IMR-90 (cell line): Measurements from ENCODE around the gene EXTL2. TPM values are rescaled to one million over a fixed set of nuclear protein-coding genes. Genes with fewer than 3 reads are reported as not detected.

Experiments used
- ATAC-seq: fragments of 200-7000 bp; cut with Tn5 transposase; 2 replicates; pipeline ENCODE4 v1.9.1; 2020; ENCODE audit warnings: low read depth, mild to moderate bottlenecking, moderate library complexity
- BruUV-seq: library from RNA; stranded (reverse); fragments of 400-500 nt; replicated peaks from 2 replicates; lab custom pipeline; 2021; lab: Mats Ljungman, UMichigan
- CTCF ChIA-PET: fragments of 300-600 bp; formaldehyde crosslinking; extraction: SDS; loops from one replicate; lab custom pipeline; 2021; ENCODE audit warnings: antibody characterized with exemption; lab: Yijun Ruan, JAX
- POLR2A ChIA-PET: fragments of 300-600 bp; sonication (Branson Sonifier 250); formaldehyde crosslinking; loops from one replicate; lab custom pipeline; 2022; ENCODE audit warnings: antibody characterized with exemption; ENCODE audit not compliant: unreplicated experiment; lab: Charles Lee
- DNase-seq: peaks from one replicate; pipeline ENCODE4 v3.0.0; 2013
- H2AFZ ChIP-seq: replicated peaks from 2 replicates; pipeline ENCODE3; 2013; ENCODE audit warnings: low read length, mild to moderate bottlenecking; ENCODE audit not compliant: poor library complexity
- H2AK5ac ChIP-seq: 2 replicates; pipeline ENCODE4 v1.6.1; 2013; ENCODE audit warnings: low read depth, low read length, inconsistent platforms
- H2AK9ac ChIP-seq: replicated peaks from 2 replicates; pipeline ENCODE3; 2013; ENCODE audit warnings: mild to moderate bottlenecking, low read depth, low read length, moderate library complexity; ENCODE audit not compliant: poor library complexity
- H2BK120ac ChIP-seq: 2 replicates; pipeline ENCODE4 v1.6.1; 2013; ENCODE audit warnings: low read depth, low read length, inconsistent platforms
- H2BK15ac ChIP-seq: 3 replicates; pipeline ENCODE4 v1.6.1; 2013; ENCODE audit warnings: low read depth, low read length, inconsistent platforms
- H2BK20ac ChIP-seq: 2 replicates; pipeline ENCODE4 v1.6.1; 2013; ENCODE audit warnings: low read depth, mild to moderate bottlenecking, inconsistent platforms, low read length, moderate library complexity
- H2BK5ac ChIP-seq: 2 replicates; pipeline ENCODE4 v1.6.1; 2013; ENCODE audit warnings: mild to moderate bottlenecking, low read depth, low read length, inconsistent platforms; ENCODE audit not compliant: poor library complexity, severe bottlenecking
- H3K14ac ChIP-seq: replicated peaks from 2 replicates; pipeline ENCODE4 v1.6.1; 2013; ENCODE audit warnings: low read depth, low read length, inconsistent platforms
- H3K18ac ChIP-seq: 2 replicates; pipeline ENCODE4 v1.6.1; 2013; ENCODE audit warnings: low read depth, low read length, control low read depth
- H3K23ac ChIP-seq: 2 replicates; pipeline ENCODE4 v1.6.1; 2013; ENCODE audit warnings: low read depth, low read length, inconsistent platforms
- H3K27ac ChIP-seq: 2 replicates; pipeline ENCODE4 v1.5.1; 2013; ENCODE audit warnings: mild to moderate bottlenecking, control low read depth, low read length; ENCODE audit not compliant: insufficient read depth
- H3K27me3 ChIP-seq: 2 replicates; pipeline ENCODE4 v1.6.1; 2013; ENCODE audit warnings: low read length; ENCODE audit not compliant: control insufficient read depth, insufficient read depth
- H3K36me3 ChIP-seq: 2 replicates; pipeline ENCODE4 v1.6.1; 2013; ENCODE audit warnings: low read length, mixed read lengths; ENCODE audit not compliant: control insufficient read depth, insufficient read depth
- H3K4ac ChIP-seq: 2 replicates; pipeline ENCODE4 v1.6.1; 2013; ENCODE audit warnings: low read depth, low read length, inconsistent platforms
- H3K4me1 ChIP-seq: 2 replicates; pipeline ENCODE4 v1.6.1; 2013; ENCODE audit warnings: low read length, mixed read lengths; ENCODE audit not compliant: control insufficient read depth, insufficient read depth
- H3K4me2 ChIP-seq: 2 replicates; pipeline ENCODE4 v1.6.1; 2013; ENCODE audit warnings: low read depth, mild to moderate bottlenecking, control low read depth, low read length, moderate library complexity
- H3K4me3 ChIP-seq: 2 replicates; pipeline ENCODE4 v1.5.1; 2013; ENCODE audit warnings: low read depth, mild to moderate bottlenecking, control low read depth, low read length, moderate library complexity; ENCODE audit not compliant: insufficient read depth
- H3K56ac ChIP-seq: 2 replicates; pipeline ENCODE4 v1.6.1; 2013; ENCODE audit warnings: low read length, inconsistent platforms; ENCODE audit not compliant: insufficient read depth; ENCODE audit errors: extremely low read depth
- H3K79me1 ChIP-seq, 2 experiments: 2 replicates each; pipeline ENCODE4 v1.6.1; 2013; ENCODE audit warnings: low read length in 2 of 2, inconsistent platforms in 1 of 2, low read depth in 1 of 2
- H3K9ac ChIP-seq: 2 replicates; pipeline ENCODE4 v1.6.1; 2013; ENCODE audit warnings: low read depth, low read length, control low read depth
- H3K9me1 ChIP-seq: 2 replicates; pipeline ENCODE4 v1.6.1; 2013; ENCODE audit warnings: low read length, inconsistent platforms; ENCODE audit not compliant: insufficient read depth
- H3K9me3 ChIP-seq: 2 replicates; pipeline ENCODE4 v1.6.1; 2013; ENCODE audit warnings: low read length; ENCODE audit not compliant: control insufficient read depth, insufficient read depth
- H4K20me1 ChIP-seq: 2 replicates; pipeline ENCODE4 v1.6.1; 2013; ENCODE audit warnings: low read length, inconsistent platforms; ENCODE audit not compliant: insufficient read depth
- H4K5ac ChIP-seq: 2 replicates; pipeline ENCODE4 v1.6.1; 2013; ENCODE audit warnings: mild to moderate bottlenecking, low read depth, low read length, control low read depth
- H4K8ac ChIP-seq, 2 experiments: 2 replicates each; pipeline ENCODE4 v1.6.1; 2013; ENCODE audit warnings: low read depth in 2 of 2, low read length in 2 of 2, control low read depth in 1 of 2, inconsistent platforms in 1 of 2
- H4K91ac ChIP-seq: 2 replicates; pipeline ENCODE4 v1.6.1; 2013; ENCODE audit warnings: low read depth, low read length, inconsistent platforms; ENCODE audit not compliant: insufficient read depth
- BHLHE40 ChIP-seq: fragments of 150-350 bp; IDR thresholded peaks from 2 replicates; pipeline ENCODE4 v1.6.1; 2016; ENCODE audit warnings: mild to moderate bottlenecking, low read depth, low read length
- CEBPB ChIP-seq: IDR thresholded peaks from 2 replicates; pipeline ENCODE4 v1.6.1; 2012; ENCODE audit warnings: low read depth, low read length, improper control_type of control experiment
- CHD1 ChIP-seq: IDR thresholded peaks from 2 replicates; pipeline ENCODE4 v1.6.1; 2012; ENCODE audit warnings: low read depth, low read length, improper control_type of control experiment
- CTCF ChIP-seq: conservative IDR thresholded peaks from 2 replicates; pipeline ENCODE4 v1.5.1; 2012; ENCODE audit warnings: mild to moderate bottlenecking, low read depth, low read length, improper control_type of control experiment
- ELK1 ChIP-seq: fragments of 150-350 bp; IDR thresholded peaks from 2 replicates; pipeline ENCODE4 v1.6.1; 2016; ENCODE audit warnings: low read depth, mild to moderate bottlenecking, low read length, moderate library complexity, borderline replicate concordance
- FOS ChIP-seq: fragments of 150-350 bp; IDR thresholded peaks from 2 replicates; pipeline ENCODE4 v1.6.1; 2016; ENCODE audit warnings: low read depth, low read length
- MAFK ChIP-seq: IDR thresholded peaks from 2 replicates; pipeline ENCODE4 v1.6.1; 2012; ENCODE audit warnings: low read depth, low read length, improper control_type of control experiment
- MAZ ChIP-seq: IDR thresholded peaks from 2 replicates; pipeline ENCODE4 v1.6.1; 2012; ENCODE audit warnings: low read depth, mild to moderate bottlenecking, low read length, improper control_type of control experiment, moderate library complexity, borderline replicate concordance
- MXI1 ChIP-seq: IDR thresholded peaks from 2 replicates; pipeline ENCODE4 v1.6.1; 2012; ENCODE audit warnings: low read depth, mild to moderate bottlenecking, low read length, moderate library complexity, borderline replicate concordance
- NFE2L2 ChIP-seq: fragments of 150-350 bp; IDR thresholded peaks from 2 replicates; pipeline ENCODE4 v1.6.1; 2016; ENCODE audit warnings: low read depth, mild to moderate bottlenecking, low read length
- POLR2A ChIP-seq: IDR thresholded peaks from 2 replicates; pipeline ENCODE4 v1.6.1; 2012; ENCODE audit warnings: mild to moderate bottlenecking, low read depth, low read length
- RAD21 ChIP-seq: IDR thresholded peaks from 2 replicates; pipeline ENCODE4 v1.6.1; 2012; ENCODE audit warnings: low read length, improper control_type of control experiment
- RCOR1 ChIP-seq: IDR thresholded peaks from 2 replicates; pipeline ENCODE4 v1.6.1; 2012; ENCODE audit warnings: mild to moderate bottlenecking, low read length, improper control_type of control experiment; ENCODE audit not compliant: insufficient replicate concordance
- RFX5 ChIP-seq: IDR thresholded peaks from 2 replicates; pipeline ENCODE4 v1.8.0; 2012; ENCODE audit warnings: low read depth, mild to moderate bottlenecking, low read length, moderate library complexity
- SMC3 ChIP-seq: fragments of 150-350 bp; IDR thresholded peaks from 2 replicates; pipeline ENCODE4 v1.6.1; 2016; ENCODE audit warnings: low read depth, mild to moderate bottlenecking, antibody characterized with exemption, low read length, moderate library complexity
- USF2 ChIP-seq: fragments of 150-350 bp; IDR thresholded peaks from 2 replicates; pipeline ENCODE4 v1.6.1; 2017; ENCODE audit warnings: mild to moderate bottlenecking, antibody characterized with exemption, low read length, low read depth
- WGBS, 2 experiments: methylation state at CpG; one replicate each; pipeline versions ENCODE4 v1.1.5 to v1.1.7; 2013; ENCODE audit warnings: missing lambda C conversion rate in 2 of 2; ENCODE audit not compliant: insufficient read length in 1 of 2; ENCODE audit errors: extremely low coverage in 2 of 2; 5-methylcytosine and 5-hydroxymethylcytosine counted together
- dilution Hi-C: fragments of 300-500 bp; cut with HindIII; formaldehyde crosslinking; loops from one replicate; pipeline ENCODE4 v1.14.3; 2018; ENCODE audit warnings: low sequenced_read_pairs; ENCODE audit not compliant: unreplicated experiment
- in situ Hi-C: fragments of 300-500 bp; cut with MboI; formaldehyde crosslinking; loops from 3 replicates; pipeline ENCODE4 v1.14.3; 2019; ENCODE audit warnings: low sequenced_read_pairs, inconsistent platforms, mixed read lengths
- intact Hi-C: fragments of 100-400 bp; cut with micrococcal nuclease; formaldehyde crosslinking; loops from 2 replicates; pipeline ENCODE4 v1.10.0; 2022
- polyA plus RNA-seq, 3 experiments: library from polyadenylated mRNA; depleted of rRNA; stranded (reverse); fragments of >200 nt; gene quantifications; 2 replicates each; pipeline ENCODE4 v1.2.3, GENCODE V29; 2012; ENCODE audit warnings: low replicate concordance in 1 of 3
- total RNA-seq: library from RNA; depleted of rRNA; stranded (reverse); fragments of >200 nt; gene quantifications from 2 replicates; pipeline ENCODE4 v1.2.3, GENCODE V29; 2012

Gene EXTL2
- total and polyA plus RNA-seq, 2 of the 4 experiments (the other 2 are of a cell fraction) = 24.9 to 27.6 TPM

- H3K36me3 ChIP-seq = peaks cover 8% of the 10 kb centered on the region; the same call in 1 of the 2 replicates
- H3K4me1 ChIP-seq = no peaks in the 10 kb centered on the region
- no peaks in the 10 kb centered on the region for H3K27me3 ChIP-seq
- 0 out of 2 replicates have a peak overlapping the region, but pooled peaks have one; percentile 29 for H3K23ac ChIP-seq
- TF ChIP-seq RAD21 = no peak
- no peak for TF ChIP-seq POLR2A
- TF ChIP-seq MXI1 = no peak
- TF ChIP-seq SMC3 = no peak
- no peak for TF ChIP-seq MAFK
- TF ChIP-seq USF2 = no peak
- no peak for TF ChIP-seq FOS
- TF ChIP-seq CHD1 = no peak
- TF ChIP-seq ELK1 = no peak
- no peak for TF ChIP-seq MAZ
- no peak for TF ChIP-seq CTCF
- TF ChIP-seq RCOR1 = no peak
- TF ChIP-seq BHLHE40 = no peak
- no peak for TF ChIP-seq NFE2L2
- TF ChIP-seq RFX5 = no peak
- no peak for TF ChIP-seq CEBPB
- no peaks in the 10 kb centered on the region for H3K9me1 ChIP-seq
- in situ Hi-C loops = loop anchor here (5.0 kb wide), 1 partner anchor 360 kb away; no protein-coding TSS in a partner anchor
- H2AK5ac ChIP-seq = no peak overlapping the region
- H3K79me1 ChIP-seq = peaks cover 7 to 18% of the 10 kb centered on the region in 2 experiments; a peak in 3 of 4 replicates
- no peak overlapping the region for H2BK20ac ChIP-seq
- no peak overlapping the region for H3K27ac ChIP-seq
- H3K9me3 ChIP-seq = no peaks in the 10 kb centered on the region
- ATAC-seq (no peak), DNase-seq (no peak)
- intact Hi-C loops = no loop called here
- H3K9ac ChIP-seq = no peak overlapping the region
- no peak overlapping the region for H4K5ac ChIP-seq
- no peak overlapping the region for H3K4me2 ChIP-seq
- no peak overlapping the region for H3K18ac ChIP-seq
- ChIA-PET CTCF (interaction anchor here (1.2 kb wide), 1 partner anchor 361 kb away, joined by 4 read pairs; no protein-coding TSS in a partner anchor), POLR2A (no interaction called here)
- no peak overlapping the region for H2BK120ac ChIP-seq
- no TSS peak for BruUV-seq
- 100% methylated on average over 1 of the region's 2 CpGs; no CpG with 5 or more reads in 1 of the 2 experiments for WGBS, 2 experiments
- H3K14ac ChIP-seq = no peak overlapping the region
- H3K56ac ChIP-seq = no peak overlapping the region
- H4K91ac ChIP-seq = no peak overlapping the region
- dilution Hi-C loops = no loop called here
- no peak overlapping the region for H3K4ac ChIP-seq
- no peak overlapping the region for H4K8ac ChIP-seq
- no peaks in the 10 kb centered on the region for H4K20me1 ChIP-seq
- H2AK9ac ChIP-seq = no peak overlapping the region
- no peak overlapping the region for H3K4me3 ChIP-seq
- H2AFZ ChIP-seq = no peak overlapping the region
- no peak overlapping the region for H2BK15ac ChIP-seq
- no peak overlapping the region for H2BK5ac ChIP-seq
Measured at GRCh38 chr1:100927276-100927675, 32.6 kb upstream of the EXTL2 start.
